Measurements from ENCODE around the gene AFAP1. TPM values are rescaled to one million over a fixed set of nuclear protein-coding genes. Genes with fewer than 3 reads are reported as not detected.
"Not testable (repeated sequence)": the region's sequence is repeated elsewhere in the genome, so short reads cannot be mapped to it uniquely, and the experiment has no call there.

AFAP1 gene
- total and polyA plus RNA-seq, 8 donors: 23.6 to 31.4 (median 27.4) TPM

GRCh38 chr4:7926822-7927221, 12.8 kb downstream of the AFAP1 start:
- Histone ChIP-seq H3K4me3 (no peak overlapping the region), H3K36me3 (no peaks in the 10 kb centered on the region), H3K9me3 (no peaks in the 10 kb centered on the region), H3K4me1 (peaks cover 5 to 10% of the 10 kb centered on the region in 2 donors), H3K27ac (no peak overlapping the region), H3K27me3 (no peaks in the 10 kb centered on the region)
- ATAC-seq: no peak
- TF ChIP-seq CTCF (IDR thresholded peaks at IDR 0.05): no peak
- intact Hi-C loops (cut with DNase I): no loop called here
- DNase-seq: peak in 1 of 4 donors; percentile 9

GRCh38 chr4:7924570-7924969, 15.1 kb downstream of the AFAP1 start:
- intact Hi-C loops (cut with DNase I): no loop called here
- no peak for ATAC-seq
- Histone ChIP-seq H3K4me1 (peaks cover 4% of the 10 kb centered on the region in 2 donors), H3K9me3 (no peaks in the 10 kb centered on the region), H3K36me3 (no peaks in the 10 kb centered on the region), H3K4me3 (no peak overlapping the region), H3K27ac (no peak overlapping the region), H3K27me3 (no peaks in the 10 kb centered on the region)
- DNase-seq: peak in 1 of 4 donors; percentile 10
- TF ChIP-seq CTCF (IDR thresholded peaks at IDR 0.05): no peak

- Histone ChIP-seq H3K27ac (no peak overlapping the region), H3K27me3 (no peaks in the 10 kb centered on the region), H3K9me3 (no peaks in the 10 kb centered on the region), H3K4me3 (no peak overlapping the region), H3K4me1 (peaks cover under 1% of the 10 kb centered on the region in 2 donors), H3K36me3 (no peaks in the 10 kb centered on the region)
- TF ChIP-seq CTCF (IDR thresholded peaks at IDR 0.05): no peak
- no peak for ATAC-seq
- no peak for DNase-seq
- intact Hi-C loops (cut with DNase I): no loop called here
Measured at GRCh38 chr4:7924163-7924562, 15.5 kb downstream of the AFAP1 start.

- H3K27ac ChIP-seq: no peak overlapping the region
- H3K4me1 ChIP-seq: no peaks in the 10 kb centered on the region
- no peak overlapping the region for H3K4me3 ChIP-seq
- H3K36me3 ChIP-seq: no peaks in the 10 kb centered on the region
- ATAC-seq (no peak), DNase-seq (no peak)
- no peak for TF ChIP-seq CTCF (IDR thresholded peaks at IDR 0.05)
- no peaks in the 10 kb centered on the region for H3K9me3 ChIP-seq
- H3K27me3 ChIP-seq: no peaks in the 10 kb centered on the region
- intact Hi-C loops (cut with DNase I): no loop called here
Measured at GRCh38 chr4:7922466-7922865, 17.2 kb downstream of the AFAP1 start.

GRCh38 chr4:7918981-7919380, 20.7 kb downstream of the AFAP1 start:
- no peak for TF ChIP-seq CTCF (IDR thresholded peaks at IDR 0.05)
- ATAC-seq: no peak

GRCh38 chr4:7918187-7918586, 21.5 kb downstream of the AFAP1 start:
- not testable (repeated sequence) for ATAC-seq

More at GRCh38 chr4:7918981-7919380, 20.7 kb downstream of the AFAP1 start:
- H3K9me3 ChIP-seq: no peaks in the 10 kb centered on the region
- DNase-seq: peak in 1 of 4 donors; percentile 25
- no peak overlapping the region for H3K27ac ChIP-seq
- H3K4me3 ChIP-seq: no peak overlapping the region
- no peaks in the 10 kb centered on the region for H3K27me3 ChIP-seq
- H3K4me1 ChIP-seq: no peaks in the 10 kb centered on the region
- no peaks in the 10 kb centered on the region for H3K36me3 ChIP-seq
- intact Hi-C loops (cut with DNase I): no loop called here

More at GRCh38 chr4:7918187-7918586, 21.5 kb downstream of the AFAP1 start:
- H3K36me3 ChIP-seq; intact Hi-C loops (cut with DNase I); H3K27me3 ChIP-seq; H3K4me3 ChIP-seq; H3K9me3 ChIP-seq; DNase-seq; H3K4me1 ChIP-seq; H3K27ac ChIP-seq: not testable (repeated sequence)

Data from left lung (tissue), 10 donors.